Measurements from ENCODE around the gene RAG2.

- TF ChIP-seq CTCF (IDR thresholded peaks at IDR 0.05), result no peak
- no peak for TF ChIP-seq SIN3A (IDR thresholded peaks at IDR 0.05; ENCODE audit: borderline replicate concordance, insufficient read depth, low read depth, low read length)
- TF ChIP-seq POLR2AphosphoS5 (IDR thresholded peaks at IDR 0.05; ENCODE audit: low read depth, low read length), result no peak
These were observed 7.5 kb upstream of the RAG2 start for GRCh38 chr11:36605221-36606216.
